ENCODE results near the gene DVL1. TPM values are rescaled to one million over a fixed set of nuclear protein-coding genes. Genes with fewer than 3 reads are reported as not detected.

Gene DVL1
- total and polyA plus RNA-seq, 2 of the 13 experiments (the other 11 are each of a cell fraction or from before 2014, with no cell fraction given): 30.8 to 60.4 TPM

DNA sequence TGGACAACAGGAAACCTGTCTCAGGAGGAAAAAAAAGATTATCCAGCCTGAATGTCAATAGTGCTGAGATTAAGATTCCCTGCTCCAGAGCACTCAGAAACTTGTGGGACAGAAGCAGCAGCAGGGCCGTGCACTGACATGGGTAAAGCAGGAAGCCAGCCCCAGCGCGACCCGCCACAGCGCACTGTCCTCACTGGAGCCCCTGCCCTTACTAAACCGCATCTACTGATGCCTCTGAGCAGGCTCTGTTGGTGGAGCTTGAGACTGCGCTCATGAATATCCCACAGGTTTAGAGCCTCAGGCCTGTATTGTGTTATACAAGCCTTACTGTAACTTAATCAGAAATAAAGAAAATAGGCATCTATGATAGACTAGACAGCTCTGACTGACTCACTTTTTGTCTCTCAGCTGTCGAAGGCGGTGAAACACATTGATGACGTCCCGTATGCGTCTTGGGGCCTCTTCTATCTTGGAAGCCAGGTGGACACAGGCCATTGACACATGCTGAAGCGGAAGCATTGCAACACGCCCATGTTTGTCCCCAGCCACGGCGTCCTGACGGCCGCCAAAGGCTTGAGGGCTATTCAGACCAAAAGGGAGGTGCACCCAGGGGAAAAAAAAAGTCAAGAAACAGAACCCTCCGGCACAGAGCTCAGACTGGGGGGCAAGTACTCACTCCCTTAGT is 48.8 kb upstream of the DVL1 start (continued):
- TF ChIP-seq ZNF280D (CRISPR knock-in tag; IDR thresholded peaks at IDR 0.05) (peak; percentile 58; the same call in 1 of the 2 replicates), ZMYM3 (CRISPR knock-in tag; IDR thresholded peaks at IDR 0.05) (peak; percentile 69; the same call in 1 of the 2 replicates), USF2 (IDR thresholded peaks at IDR 0.05; ENCODE audit: low read depth, low read length) (no peak), USF2 (CRISPR knock-in tag; IDR thresholded peaks at IDR 0.05; ENCODE audit: borderline replicate concordance) (no peak), GTF2F1 (IDR thresholded peaks at IDR 0.05; ENCODE audit: low read length) (no peak), SYNCRIP (IDR thresholded peaks at IDR 0.05; ENCODE audit: insufficient read depth, low read depth, low read length) (no peak), YY1 (IDR thresholded peaks at IDR 0.05; ENCODE audit: insufficient read depth, insufficient replicate concordance, low read depth, low read length) (no peak), ZNF44 (CRISPR knock-in tag; IDR thresholded peaks at IDR 0.05) (no peak), HIVEP1 (CRISPR knock-in tag; IDR thresholded peaks at IDR 0.05) (no peak), CEBPG (CRISPR knock-in tag; IDR thresholded peaks at IDR 0.05) (peak; percentile 60), RARG (CRISPR knock-in tag; IDR thresholded peaks at IDR 0.05; ENCODE audit: low read depth) (no peak), ZNF619 (CRISPR knock-in tag; IDR thresholded peaks at IDR 0.05) (no peak), GABPA (IDR thresholded peaks at IDR 0.05; ENCODE audit: low read depth, low read length) (no peak), GABPA (CRISPR knock-in tag; IDR thresholded peaks at IDR 0.05; ENCODE audit: low read depth) (peak; percentile 27), GABPB1 (CRISPR knock-in tag; IDR thresholded peaks at IDR 0.05) (peak; percentile 45), MXI1 (IDR thresholded peaks at IDR 0.05; ENCODE audit: borderline replicate concordance, low read depth, low read length) (peak; percentile 26; the same call in 1 of the 3 replicates), HNRNPLL (IDR thresholded peaks at IDR 0.05; ENCODE audit: low read depth, low read length, poor library complexity, severe bottlenecking) (no peak), ZNF263 (CRISPR knock-in tag; IDR thresholded peaks at IDR 0.05) (no peak), GLI4 (CRISPR knock-in tag; IDR thresholded peaks at IDR 0.05; ENCODE audit: borderline replicate concordance) (no peak)
- TF ChIP-seq, protein P1, sequence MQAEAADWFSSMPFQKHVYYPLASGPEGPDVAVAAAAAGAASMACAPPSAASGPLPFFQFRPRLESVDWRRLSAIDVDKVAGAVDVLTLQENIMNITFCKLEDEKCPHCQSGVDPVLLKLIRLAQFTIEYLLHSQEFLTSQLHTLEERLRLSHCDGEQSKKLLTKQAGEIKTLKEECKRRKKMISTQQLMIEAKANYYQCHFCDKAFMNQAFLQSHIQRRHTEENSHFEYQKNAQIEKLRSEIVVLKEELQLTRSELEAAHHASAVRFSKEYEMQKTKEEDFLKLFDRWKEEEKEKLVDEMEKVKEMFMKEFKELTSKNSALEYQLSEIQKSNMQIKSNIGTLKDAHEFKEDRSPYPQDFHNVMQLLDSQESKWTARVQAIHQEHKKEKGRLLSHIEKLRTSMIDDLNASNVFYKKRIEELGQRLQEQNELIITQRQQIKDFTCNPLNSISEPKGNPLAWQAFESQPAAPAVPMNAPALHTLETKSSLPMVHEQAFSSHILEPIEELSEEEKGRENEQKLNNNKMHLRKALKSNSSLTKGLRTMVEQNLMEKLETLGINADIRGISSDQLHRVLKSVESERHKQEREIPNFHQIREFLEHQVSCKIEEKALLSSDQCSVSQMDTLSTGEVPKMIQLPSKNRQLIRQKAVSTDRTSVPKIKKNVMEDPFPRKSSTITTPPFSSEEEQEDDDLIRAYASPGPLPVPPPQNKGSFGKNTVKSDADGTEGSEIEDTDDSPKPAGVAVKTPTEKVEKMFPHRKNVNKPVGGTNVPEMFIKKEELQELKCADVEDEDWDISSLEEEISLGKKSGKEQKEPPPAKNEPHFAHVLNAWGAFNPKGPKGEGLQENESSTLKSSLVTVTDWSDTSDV (CRISPR knock-in tag; IDR thresholded peaks at IDR 0.05): no peak
- TF ChIP-seq, protein P2, sequence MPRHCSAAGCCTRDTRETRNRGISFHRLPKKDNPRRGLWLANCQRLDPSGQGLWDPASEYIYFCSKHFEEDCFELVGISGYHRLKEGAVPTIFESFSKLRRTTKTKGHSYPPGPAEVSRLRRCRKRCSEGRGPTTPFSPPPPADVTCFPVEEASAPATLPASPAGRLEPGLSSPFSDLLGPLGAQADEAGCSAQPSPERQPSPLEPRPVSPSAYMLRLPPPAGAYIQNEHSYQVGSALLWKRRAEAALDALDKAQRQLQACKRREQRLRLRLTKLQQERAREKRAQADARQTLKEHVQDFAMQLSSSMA (CRISPR knock-in tag; IDR thresholded peaks at IDR 0.05): peak; percentile 63; the same call in 1 of the 2 replicates

Measured in HepG2 (cell line).